ENCODE data around the gene UGGT1.

GRCh38 chr2:128105072-128105471 is 14.1 kb downstream of the UGGT1 start:
- TF ChIP-seq, protein P1, sequence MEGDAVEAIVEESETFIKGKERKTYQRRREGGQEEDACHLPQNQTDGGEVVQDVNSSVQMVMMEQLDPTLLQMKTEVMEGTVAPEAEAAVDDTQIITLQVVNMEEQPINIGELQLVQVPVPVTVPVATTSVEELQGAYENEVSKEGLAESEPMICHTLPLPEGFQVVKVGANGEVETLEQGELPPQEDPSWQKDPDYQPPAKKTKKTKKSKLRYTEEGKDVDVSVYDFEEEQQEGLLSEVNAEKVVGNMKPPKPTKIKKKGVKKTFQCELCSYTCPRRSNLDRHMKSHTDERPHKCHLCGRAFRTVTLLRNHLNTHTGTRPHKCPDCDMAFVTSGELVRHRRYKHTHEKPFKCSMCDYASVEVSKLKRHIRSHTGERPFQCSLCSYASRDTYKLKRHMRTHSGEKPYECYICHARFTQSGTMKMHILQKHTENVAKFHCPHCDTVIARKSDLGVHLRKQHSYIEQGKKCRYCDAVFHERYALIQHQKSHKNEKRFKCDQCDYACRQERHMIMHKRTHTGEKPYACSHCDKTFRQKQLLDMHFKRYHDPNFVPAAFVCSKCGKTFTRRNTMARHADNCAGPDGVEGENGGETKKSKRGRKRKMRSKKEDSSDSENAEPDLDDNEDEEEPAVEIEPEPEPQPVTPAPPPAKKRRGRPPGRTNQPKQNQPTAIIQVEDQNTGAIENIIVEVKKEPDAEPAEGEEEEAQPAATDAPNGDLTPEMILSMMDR (IDR thresholded peaks at IDR 0.05), result no peak
- TF ChIP-seq POLR2A (IDR thresholded peaks at IDR 0.05), result no peak
